Colonic mucosa (tissue), 4 donors: ENCODE measurements around the gene SFTPD. TPM values are rescaled to one million over a fixed set of nuclear protein-coding genes. Genes with fewer than 3 reads are reported as not detected.
A peak's percentile ranks its signal among the peaks of the same experiment; 100 is the strongest.

Experiments
- DNase-seq: peaks from one replicate; pipeline ENCODE4 v3.0.0-alpha.2; 2020
- H3K27ac ChIP-seq: fragments of 200-600 bp; one replicate; pipeline ENCODE4 v1.8.0; 2021
- H3K27me3 ChIP-seq: fragments of 200-600 bp; one replicate; pipeline ENCODE4 v1.8.0; 2021
- H3K36me3 ChIP-seq: fragments of 200-600 bp; one replicate; pipeline ENCODE4 v1.8.0; 2021
- H3K4me1 ChIP-seq: fragments of 200-600 bp; one replicate; pipeline ENCODE4 v1.8.0; 2021; ENCODE audit warnings: mild to moderate bottlenecking
- H3K4me3 ChIP-seq: fragments of 200-600 bp; one replicate; pipeline ENCODE4 v1.8.0; 2021
- H3K9ac ChIP-seq, 2 donors: one replicate each; pipeline ENCODE4 v1.7.0; 2013; ENCODE audit warnings: control low read depth in 2 of 2, low read depth in 2 of 2, low read length in 2 of 2
- H3K9me3 ChIP-seq: fragments of 200-600 bp; one replicate; pipeline ENCODE4 v1.8.0; 2021
- intact Hi-C: fragments of 100-400 bp; cut with DNase I; formaldehyde crosslinking; loops from one replicate; pipeline ENCODE4 v1.14.1; 2022
- total RNA-seq, 2 donors: library from RNA; stranded (reverse); fragmentation: NEBNext Ultra II Directional in 1 of 2; extraction: Animal tissue kit (Norgen Biotek cat#: 25700) in 1 of 2; gene quantifications; one replicate each; pipeline ENCODE4 v1.2.1, GENCODE V29; 2021
- TF ChIP-seq, protein P1 (sequence below): fragments of 200-600 bp; IDR thresholded peaks from one replicate; pipeline ENCODE4 v1.8.0; 2022; ENCODE audit warnings: antibody characterized with exemption, mild to moderate bottlenecking
- donor health status: healthy.
- donor health status: DM: no; HTN: no; CAD: no.
- donor health status: DM: no; HTN: no; CAD: no.

The SFTPD gene
- total RNA-seq, 2 donors from 2014 or later, result 0.27 to 0.67 TPM

- no peak overlapping the region for H3K4me3 ChIP-seq
- no peak overlapping the region for H3K9ac ChIP-seq
- no peaks in the 10 kb centered on the region for H3K27me3 ChIP-seq
- TF ChIP-seq, protein P1, sequence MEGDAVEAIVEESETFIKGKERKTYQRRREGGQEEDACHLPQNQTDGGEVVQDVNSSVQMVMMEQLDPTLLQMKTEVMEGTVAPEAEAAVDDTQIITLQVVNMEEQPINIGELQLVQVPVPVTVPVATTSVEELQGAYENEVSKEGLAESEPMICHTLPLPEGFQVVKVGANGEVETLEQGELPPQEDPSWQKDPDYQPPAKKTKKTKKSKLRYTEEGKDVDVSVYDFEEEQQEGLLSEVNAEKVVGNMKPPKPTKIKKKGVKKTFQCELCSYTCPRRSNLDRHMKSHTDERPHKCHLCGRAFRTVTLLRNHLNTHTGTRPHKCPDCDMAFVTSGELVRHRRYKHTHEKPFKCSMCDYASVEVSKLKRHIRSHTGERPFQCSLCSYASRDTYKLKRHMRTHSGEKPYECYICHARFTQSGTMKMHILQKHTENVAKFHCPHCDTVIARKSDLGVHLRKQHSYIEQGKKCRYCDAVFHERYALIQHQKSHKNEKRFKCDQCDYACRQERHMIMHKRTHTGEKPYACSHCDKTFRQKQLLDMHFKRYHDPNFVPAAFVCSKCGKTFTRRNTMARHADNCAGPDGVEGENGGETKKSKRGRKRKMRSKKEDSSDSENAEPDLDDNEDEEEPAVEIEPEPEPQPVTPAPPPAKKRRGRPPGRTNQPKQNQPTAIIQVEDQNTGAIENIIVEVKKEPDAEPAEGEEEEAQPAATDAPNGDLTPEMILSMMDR, result no peak
- no peak overlapping the region for H3K27ac ChIP-seq
- intact Hi-C loops, result loop anchor here (10.0 kb wide), 1 partner anchor 394 kb away; no protein-coding TSS in a partner anchor
- no peaks in the 10 kb centered on the region for H3K4me1 ChIP-seq
- no peaks in the 10 kb centered on the region for H3K9me3 ChIP-seq
- H3K36me3 ChIP-seq, result no peaks in the 10 kb centered on the region
- DNase-seq, result peak; percentile 24
Observed at GRCh38 chr10:79938728-79939406, 10.0 kb downstream of the SFTPD start.

GRCh38 chr10:79937701-79938151, 11.2 kb downstream of the SFTPD start:
- no peak for DNase-seq
- Histone ChIP-seq H3K4me3 (no peak overlapping the region), H3K9me3 (no peaks in the 10 kb centered on the region), H3K9ac (no peak overlapping the region), H3K27ac (no peak overlapping the region), H3K27me3 (no peaks in the 10 kb centered on the region), H3K4me1 (no peaks in the 10 kb centered on the region), H3K36me3 (no peaks in the 10 kb centered on the region)
- TF ChIP-seq, protein P1, result no peak
- intact Hi-C loops, result loop anchor here (10.0 kb wide), 1 partner anchor 393 kb away; no protein-coding TSS in a partner anchor

DNA sequence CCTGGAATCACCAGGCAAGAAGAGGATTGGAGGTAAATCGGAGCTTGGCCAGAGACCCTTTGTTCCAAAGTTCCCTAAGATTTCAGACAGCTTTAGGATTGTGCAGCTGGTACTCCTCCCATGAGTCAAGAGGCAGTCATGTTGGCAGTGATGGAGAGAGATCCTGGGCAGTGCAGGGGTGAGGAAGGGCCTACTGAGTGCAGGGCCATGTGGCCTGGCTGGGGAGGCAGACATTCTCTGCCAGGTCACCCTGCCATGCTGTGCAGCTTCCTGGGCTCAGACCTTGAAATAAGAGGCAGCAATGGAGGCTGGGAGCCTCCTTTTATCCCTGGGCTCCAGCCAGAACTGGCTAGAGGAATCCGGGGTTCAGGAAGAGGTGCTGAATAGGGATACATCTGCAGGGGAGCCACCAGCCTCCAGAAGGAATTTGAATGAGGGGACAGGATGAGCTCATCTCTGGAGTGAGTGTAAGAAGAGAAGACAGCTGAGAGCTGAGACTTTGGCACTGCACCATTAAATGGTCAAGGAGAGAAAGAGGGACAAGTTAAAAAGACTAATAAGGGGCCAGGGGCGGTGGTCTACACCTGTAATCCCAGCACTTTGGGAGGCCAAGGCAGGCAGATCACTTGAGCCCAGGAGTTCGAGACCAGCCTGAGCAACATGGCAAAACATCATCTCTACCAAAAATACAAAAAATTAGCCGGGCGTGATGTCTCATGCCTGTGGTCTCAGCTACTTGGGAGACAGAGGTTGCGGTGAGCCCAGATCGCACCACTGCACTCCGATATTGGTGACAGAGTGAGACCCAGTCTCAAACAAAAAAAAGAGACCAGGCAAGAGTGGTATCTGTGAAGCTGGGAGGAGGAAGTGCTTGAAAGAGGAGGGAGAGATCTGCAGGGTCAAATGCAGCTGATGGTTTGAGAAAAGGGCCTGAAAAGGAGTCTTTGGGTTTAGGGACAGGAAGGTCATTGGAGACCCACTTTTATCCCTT, 12.0 kb downstream of the SFTPD start:
- Histone ChIP-seq H3K4me1 (no peaks in the 10 kb centered on the region), H3K9me3 (no peaks in the 10 kb centered on the region), H3K36me3 (no peaks in the 10 kb centered on the region), H3K4me3 (no peak overlapping the region), H3K27ac (no peak overlapping the region), H3K9ac (no peak overlapping the region), H3K27me3 (no peaks in the 10 kb centered on the region)
- intact Hi-C loops, result loop anchor here (10.0 kb wide), 1 partner anchor 392 kb away; no protein-coding TSS in a partner anchor
- DNase-seq, result no peak
- TF ChIP-seq, protein P1, result no peak

GRCh38 chr10:79933961-79934360, 14.9 kb downstream of the SFTPD start:
- Histone ChIP-seq H3K36me3 (no peaks in the 10 kb centered on the region), H3K27ac (no peak overlapping the region), H3K9ac (no peak overlapping the region), H3K27me3 (no peaks in the 10 kb centered on the region), H3K4me3 (no peak overlapping the region), H3K4me1 (no peaks in the 10 kb centered on the region), H3K9me3 (no peaks in the 10 kb centered on the region)
- DNase-seq, result no peak
- intact Hi-C loops, result loop anchor here (10.0 kb wide), 1 partner anchor 389 kb away; no protein-coding TSS in a partner anchor
- TF ChIP-seq, protein P1, result no peak

- TF ChIP-seq, protein P1, result no peak
- no peaks in the 10 kb centered on the region for H3K36me3 ChIP-seq
- no peak overlapping the region for H3K9ac ChIP-seq
- no peaks in the 10 kb centered on the region for H3K4me1 ChIP-seq
- H3K9me3 ChIP-seq, result no peaks in the 10 kb centered on the region
- no peak overlapping the region for H3K27ac ChIP-seq
- no peaks in the 10 kb centered on the region for H3K27me3 ChIP-seq
- intact Hi-C loops, result loop anchor here (10.0 kb wide), 1 partner anchor 388 kb away; no protein-coding TSS in a partner anchor
- no peak for DNase-seq
- no peak overlapping the region for H3K4me3 ChIP-seq
Observed at GRCh38 chr10:79932841-79933379, 16.0 kb downstream of the SFTPD start.
